ENCODE results near the gene DCT.

DNA sequence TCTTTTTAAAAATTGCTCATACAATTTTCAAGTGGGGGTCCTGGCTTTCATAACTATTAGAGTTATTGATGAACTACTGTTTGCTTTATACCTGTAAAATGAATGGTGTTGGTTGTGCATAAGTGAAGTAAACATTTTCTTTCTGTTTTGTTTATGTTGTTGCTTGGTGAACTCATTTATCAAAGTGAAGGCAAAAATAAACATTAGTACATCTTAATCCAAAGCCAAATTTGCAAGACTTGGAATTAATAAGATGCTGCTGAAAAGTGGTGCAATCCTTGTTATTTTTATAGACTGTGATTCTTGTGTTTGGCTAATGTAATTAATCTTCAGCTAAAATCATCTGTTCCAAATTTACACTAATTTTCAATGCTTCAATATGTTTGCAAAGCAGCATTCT is 24.4 kb upstream of the DCT start:
- TF ChIP-seq, protein P1, sequence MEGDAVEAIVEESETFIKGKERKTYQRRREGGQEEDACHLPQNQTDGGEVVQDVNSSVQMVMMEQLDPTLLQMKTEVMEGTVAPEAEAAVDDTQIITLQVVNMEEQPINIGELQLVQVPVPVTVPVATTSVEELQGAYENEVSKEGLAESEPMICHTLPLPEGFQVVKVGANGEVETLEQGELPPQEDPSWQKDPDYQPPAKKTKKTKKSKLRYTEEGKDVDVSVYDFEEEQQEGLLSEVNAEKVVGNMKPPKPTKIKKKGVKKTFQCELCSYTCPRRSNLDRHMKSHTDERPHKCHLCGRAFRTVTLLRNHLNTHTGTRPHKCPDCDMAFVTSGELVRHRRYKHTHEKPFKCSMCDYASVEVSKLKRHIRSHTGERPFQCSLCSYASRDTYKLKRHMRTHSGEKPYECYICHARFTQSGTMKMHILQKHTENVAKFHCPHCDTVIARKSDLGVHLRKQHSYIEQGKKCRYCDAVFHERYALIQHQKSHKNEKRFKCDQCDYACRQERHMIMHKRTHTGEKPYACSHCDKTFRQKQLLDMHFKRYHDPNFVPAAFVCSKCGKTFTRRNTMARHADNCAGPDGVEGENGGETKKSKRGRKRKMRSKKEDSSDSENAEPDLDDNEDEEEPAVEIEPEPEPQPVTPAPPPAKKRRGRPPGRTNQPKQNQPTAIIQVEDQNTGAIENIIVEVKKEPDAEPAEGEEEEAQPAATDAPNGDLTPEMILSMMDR (IDR thresholded peaks at IDR 0.05), result no peak
- no peak for TF ChIP-seq POLR2A (IDR thresholded peaks at IDR 0.05)

Data from adrenal gland (tissue), 5 donors.